K562 (cell line): ENCODE data around the gene SPOCK3. TPM values are rescaled to one million over a fixed set of nuclear protein-coding genes. Genes with fewer than 3 reads are reported as not detected.

Experiments
- ATAC-seq: fragments of 200-7000 bp; cut with Tn5 transposase; 3 replicates; pipeline ENCODE4 v1.9.1; 2020; ENCODE audit warnings: moderate library complexity
- BruUV-seq: library from RNA; stranded (reverse); fragments of 400-500 nt; replicated peaks from 2 replicates; lab custom pipeline; 2021; lab: Mats Ljungman, UMichigan
- CTCF ChIA-PET: fragments of 300-600 bp; formaldehyde crosslinking; extraction: SDS; loops from one replicate; lab custom pipeline; 2021; ENCODE audit warnings: low intra/inter-chr PET ratio; lab: Yijun Ruan, JAX
- POLR2A ChIA-PET: fragments of 300-600, 350-650 bp; sonication (Branson Sonifier 250); formaldehyde crosslinking; extraction: SDS; loops from one replicate; lab custom pipeline; 2021; ENCODE audit warnings: antibody characterized with exemption, inconsistent platforms; lab: Yijun Ruan, JAX
- DNase-seq, 4 experiments: peaks; one replicate each; pipeline versions ENCODE4 v3.0.0 to v3.0.0-alpha.2; 2011 to 2018; ENCODE audit warnings: low spot score in 3 of 4, mixed read lengths in 3 of 4; ENCODE audit errors: extremely low read depth in 1 of 4
- FAIRE-seq: peaks from 2 replicates; lab custom pipeline; 2011; peaks lifted over from hg19 to GRCh38; lab: Jason Lieb, UNC
- H2AFZ ChIP-seq: 2 replicates; pipeline ENCODE4 v1.6.0; 2011; ENCODE audit warnings: low read depth, low read length, control low read depth, inconsistent platforms
- H3K27ac ChIP-seq: fragments of 200-600 bp; 3 replicates; pipeline ENCODE4 v1.8.0; 2011; ENCODE audit warnings: low read depth, mild to moderate bottlenecking, control low read depth, inconsistent platforms, low read length, moderate library complexity, mixed read lengths; ENCODE audit errors: extremely low read depth
- H3K27me3 ChIP-seq, 2 experiments: fragments of 300-600 bp in 1 of 2; 2 replicates in 1 of 2; 3 replicates in 1 of 2; pipeline versions ENCODE4 v1.6.0 to v1.8.0; 2011; ENCODE audit warnings: inconsistent platforms in 2 of 2, low read length in 2 of 2, mild to moderate bottlenecking in 1 of 2, mixed read lengths in 1 of 2, moderate library complexity in 1 of 2; ENCODE audit not compliant: control insufficient read depth in 2 of 2, insufficient read depth in 2 of 2
- H3K36me3 ChIP-seq: fragments of 300-600 bp; 3 replicates; pipeline ENCODE4 v1.8.0; 2011; ENCODE audit warnings: mild to moderate bottlenecking, low read length, inconsistent platforms; ENCODE audit not compliant: control insufficient read depth, insufficient read depth
- H3K4me1 ChIP-seq, 2 experiments: fragments of 200-600 bp in 1 of 2; replicated peaks in 1 of 2; 2 replicates in 1 of 2; 3 replicates in 1 of 2; pipeline versions ENCODE4 v1.5.1 to v1.8.0; 2011; ENCODE audit warnings: inconsistent platforms in 2 of 2, low read length in 2 of 2, mild to moderate bottlenecking in 1 of 2, mixed read lengths in 1 of 2, moderate library complexity in 1 of 2; ENCODE audit not compliant: control insufficient read depth in 2 of 2, insufficient read depth in 2 of 2
- H3K4me2 ChIP-seq: 2 replicates; pipeline ENCODE4 v1.6.1; 2011; ENCODE audit warnings: low read length, control low read depth, inconsistent platforms, mixed read lengths; ENCODE audit not compliant: insufficient read depth
- H3K4me3 ChIP-seq: fragments of 200-600 bp; sonication (generic), shearing (Covaris generic); 2 replicates; pipeline ENCODE4 v1.5.1; 2016; ENCODE audit warnings: control low read depth, inconsistent platforms
- H3K79me2 ChIP-seq: fragments of 200-600 bp; 3 replicates; pipeline ENCODE4 v1.8.0; 2011; ENCODE audit warnings: low read length, inconsistent platforms; ENCODE audit not compliant: control insufficient read depth, insufficient read depth
- H3K9ac ChIP-seq, 2 experiments: 2 replicates each; pipeline versions ENCODE4 v1.6.0 to v1.6.1; 2011; ENCODE audit warnings: low read depth in 2 of 2, low read length in 2 of 2, control low read depth in 1 of 2, inconsistent platforms in 1 of 2, mild to moderate bottlenecking in 1 of 2, mixed read lengths in 1 of 2; ENCODE audit not compliant: insufficient read depth in 1 of 2
- H3K9me1 ChIP-seq: one replicate; pipeline ENCODE4 v1.6.0; 2011; ENCODE audit warnings: inconsistent platforms, mild to moderate bottlenecking, low read length, moderate library complexity; ENCODE audit not compliant: control insufficient read depth, insufficient read depth
- H3K9me3 ChIP-seq: replicated peaks from 2 replicates; pipeline ENCODE4 v1.5.1; 2011; ENCODE audit warnings: low read depth, low read length, inconsistent platforms; ENCODE audit not compliant: control insufficient read depth, insufficient read depth
- H4K20me1 ChIP-seq: replicated peaks from 2 replicates; pipeline ENCODE4 v1.6.1; 2011; ENCODE audit warnings: low read length, inconsistent platforms, mixed read lengths; ENCODE audit not compliant: control insufficient read depth, insufficient read depth
- BCLAF1 ChIP-seq, 2 experiments: fragments of 450-650 bp in 1 of 2; IDR thresholded peaks; 2 replicates each; pipeline ENCODE4 v1.6.1; 2011 to 2017; ENCODE audit warnings: low read depth in 2 of 2, antibody characterized with exemption in 1 of 2, borderline replicate concordance in 1 of 2, low read length in 1 of 2, mild to moderate bottlenecking in 1 of 2, mixed read lengths in 1 of 2; ENCODE audit not compliant: control insufficient read depth in 1 of 2
- BHLHE40 ChIP-seq: IDR thresholded peaks from 2 replicates; pipeline ENCODE4 v1.6.1; 2011; ENCODE audit warnings: low read length, improper control_type of control experiment
- CBFA2T2 ChIP-seq: fragments of 450-650 bp; conservative IDR thresholded peaks from 2 replicates; pipeline ENCODE4 v1.6.1; 2017; ENCODE audit warnings: mild to moderate bottlenecking
- CCNT2 ChIP-seq: IDR thresholded peaks from 2 replicates; pipeline ENCODE4 v1.6.1; 2011; ENCODE audit warnings: borderline replicate concordance, low read depth, mild to moderate bottlenecking, moderate library complexity, mixed read lengths, low read length; ENCODE audit not compliant: insufficient read length; ENCODE audit errors: extremely low read depth
- ELF4 ChIP-seq: fragments of 450-650 bp; formaldehyde crosslinking; IDR thresholded peaks from 2 replicates; pipeline ENCODE4 v1.4.0; 2022; ENCODE audit warnings: missing genetic modification characterization
- EZH2 ChIP-seq: IDR thresholded peaks from 2 replicates; pipeline ENCODE4 v1.6.1; 2012; ENCODE audit warnings: low read depth, mild to moderate bottlenecking, inconsistent platforms, low read length, borderline replicate concordance
- MTA3 ChIP-seq: fragments of 450-650 bp; formaldehyde crosslinking; IDR thresholded peaks from 2 replicates; pipeline ENCODE4 v1.6.1; 2017; ENCODE audit warnings: mild to moderate bottlenecking, borderline replicate concordance
- PRPF4 ChIP-seq: fragments of 200-400 bp; formaldehyde crosslinking; IDR thresholded peaks from one replicate; pipeline ENCODE4 v1.6.1; 2017; ENCODE audit warnings: low read length, low read depth, mild to moderate bottlenecking; ENCODE audit not compliant: insufficient read depth, poor library complexity, severe bottlenecking
- SNAPC5 ChIP-seq: fragments of 250-450 bp; sonication (Bioruptor Pico); IDR thresholded peaks from 2 replicates; pipeline ENCODE4 v1.8.0; 2021; ENCODE audit warnings: moderate library complexity, mild to moderate bottlenecking, inconsistent platforms
- TAF1 ChIP-seq: IDR thresholded peaks from 2 replicates; pipeline ENCODE4 v1.6.1; 2011; ENCODE audit warnings: mild to moderate bottlenecking, low read length, moderate library complexity; ENCODE audit not compliant: insufficient read depth, control insufficient read depth, severe bottlenecking; ENCODE audit errors: extremely low read depth
- WGBS: fragments of 100-300 bp; shearing (Covaris generic); methylation state at CpG from one replicate; pipeline ENCODE4 v1.1.6; 2016; ENCODE audit warnings: low coverage, mixed read lengths; ENCODE audit not compliant: insufficient coverage; ENCODE audit errors: missing lambda C conversion rate; 5-methylcytosine and 5-hydroxymethylcytosine counted together
- in situ Hi-C: fragments of 300-500 bp; cut with MboI; formaldehyde crosslinking; loops from 4 replicates; pipeline ENCODE4 v1.15.0; 2018; ENCODE audit warnings: inconsistent platforms, mixed read lengths
- intact Hi-C: fragments of 100-400 bp; cut with micrococcal nuclease; formaldehyde crosslinking; loops from 2 replicates; pipeline ENCODE4 v1.14.2; 2022
- polyA plus RNA-seq, 8 experiments: library from polyadenylated mRNA; depleted of rRNA in 4 of 8; stranded (reverse) in 5 of 8; unstranded in 3 of 8; fragments of >200 nt; fragmentation: Nextera tagmentation in 2 of 8; fragmentation: Illumina TruSeq in 1 of 8; extraction: Ambion mirVana in 2 of 8; extraction: Trizol in 1 of 8; gene quantifications; 2 replicates each; pipeline versions ENCODE4 v1.2.1 to v1.2.3, GENCODE V29; 2011 to 2014; ENCODE audit warnings: inconsistent platforms in 1 of 8, missing spikeins in 1 of 8
- total RNA-seq, 7 experiments: library from RNA; depleted of rRNA in 6 of 7; stranded (reverse); fragments of >200 nt in 6 of 7; fragmentation: Illumina TruSeq in 2 of 7; extraction: Trizol in 2 of 7; gene quantifications; 2 replicates each; pipeline versions ENCODE4 v1.2.1 to v1.2.3, GENCODE V29; 2011 to 2021; ENCODE audit warnings: low replicate concordance in 1 of 7
- TF ChIP-seq, protein P1 (sequence below): sonication (generic); formaldehyde crosslinking; IDR thresholded peaks from 2 replicates; pipeline ENCODE4 v1.9.0; 2022; ENCODE audit warnings: mild to moderate bottlenecking, missing genetic modification reagents

Gene SPOCK3
- total and polyA plus RNA-seq, 9 of the 15 experiments (the other 6 are each of a cell fraction or from before 2014, with no cell fraction given) = not detected

GRCh38 chr4:166903408-166903807 is 330.9 kb downstream of the SPOCK3 start:
- Histone ChIP-seq H3K27ac (no peak overlapping the region), H3K9me1 (no peaks in the 10 kb centered on the region), H3K9me3 (no peaks in the 10 kb centered on the region; the same call in 1 of the 2 replicates), H3K4me2 (no peak overlapping the region), H3K36me3 (no peaks in the 10 kb centered on the region), H3K27me3 (no peaks in the 10 kb centered on the region), H3K4me3 (no peak overlapping the region), H4K20me1 (no peaks in the 10 kb centered on the region), H3K79me2 (no peaks in the 10 kb centered on the region), H3K9ac (no peak overlapping the region), H3K4me1 (no peaks in the 10 kb centered on the region), H2AFZ (no peak overlapping the region)
- WGBS = 1% methylated on average over 5 of the region's 5 CpGs
- no peak for ATAC-seq
- BruUV-seq = no TSS peak
- no peak for DNase-seq
- intact Hi-C loops (no loop called here), in situ Hi-C loops (no loop called here)
- POLR2A ChIA-PET = no interaction called here
- no peak for FAIRE-seq
- CTCF ChIA-PET = no interaction called here
- TF ChIP-seq PRPF4 (no peak), BHLHE40 (no peak), BCLAF1 (IDR thresholded peaks at IDR 0.05; ENCODE audit: borderline replicate concordance in 1 of 2, control insufficient read depth in 1 of 2, low read depth in 2 of 2, low read length in 1 of 2) (no peak), EZH2 (no peak), SNAPC5 (no peak), ELF4 (no peak), MTA3 (no peak), CBFA2T2 (no peak), TAF1 (no peak), CCNT2 (no peak)
- TF ChIP-seq, protein P1, sequence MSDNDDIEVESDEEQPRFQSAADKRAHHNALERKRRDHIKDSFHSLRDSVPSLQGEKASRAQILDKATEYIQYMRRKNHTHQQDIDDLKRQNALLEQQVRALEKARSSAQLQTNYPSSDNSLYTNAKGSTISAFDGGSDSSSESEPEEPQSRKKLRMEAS (CRISPR knock-in tag) = no peak
